SK-N-SH treated with all-trans-retinoic acid at 6 μM for 48 hours (cell line): ENCODE results near the gene COL1A2.

ENCODE experiments used
- ATAC-seq: fragments of 200-7000 bp; cut with Tn5 transposase; 3 replicates; pipeline ENCODE4 v1.9.1; 2020; ENCODE audit warnings: mild to moderate bottlenecking, moderate library complexity
- ARNTL ChIP-seq: fragments of 450-650 bp; formaldehyde crosslinking; IDR thresholded peaks from 2 replicates; pipeline ENCODE4 v1.5.0; 2020; ENCODE audit warnings: low read depth, mild to moderate bottlenecking, moderate library complexity, borderline replicate concordance
- BACH2 ChIP-seq: fragments of 250-450 bp; sonication (Bioruptor Pico); IDR thresholded peaks from 2 replicates; pipeline ENCODE4 v1.9.0; 2021; ENCODE audit warnings: mild to moderate bottlenecking, borderline replicate concordance
- CREB5 ChIP-seq: fragments of 250-450 bp; sonication (Bioruptor Pico); IDR thresholded peaks from 2 replicates; pipeline ENCODE4 v1.5.1; 2020; ENCODE audit warnings: low read depth, mild to moderate bottlenecking, moderate library complexity
- CSDC2 ChIP-seq: fragments of 250-450 bp; sonication (Bioruptor Pico); IDR thresholded peaks from 2 replicates; pipeline ENCODE4 v1.5.0; 2020; ENCODE audit warnings: mild to moderate bottlenecking, moderate library complexity
- CSRNP3 ChIP-seq: fragments of 250-450 bp; sonication (Bioruptor Pico); IDR thresholded peaks from 2 replicates; pipeline ENCODE4 v1.5.1; 2021; ENCODE audit warnings: mild to moderate bottlenecking, moderate library complexity
- ESRRG ChIP-seq: fragments of 250-450 bp; sonication (Bioruptor Pico); IDR thresholded peaks from 2 replicates; pipeline ENCODE4 v1.6.1; 2021; ENCODE audit warnings: mild to moderate bottlenecking
- GLIS3 ChIP-seq: fragments of 250-450 bp; sonication (Bioruptor Pico); IDR thresholded peaks from 2 replicates; pipeline ENCODE4 v1.5.0; 2020; ENCODE audit warnings: mild to moderate bottlenecking, moderate library complexity
- ISL1 ChIP-seq: fragments of 250-450 bp; sonication (Bioruptor Pico); IDR thresholded peaks from 2 replicates; pipeline ENCODE4 v2.1.2; 2022; ENCODE audit warnings: mild to moderate bottlenecking, moderate library complexity
- OSR1 ChIP-seq: fragments of 250-450 bp; sonication (Bioruptor Pico); IDR thresholded peaks from 2 replicates; pipeline ENCODE4 v1.8.0; 2022; ENCODE audit warnings: moderate library complexity, mild to moderate bottlenecking, inconsistent platforms
- PATZ1 ChIP-seq: fragments of 250-450 bp; sonication (Bioruptor Pico); IDR thresholded peaks from 2 replicates; pipeline ENCODE4 v1.8.0; 2020; ENCODE audit warnings: mild to moderate bottlenecking, moderate library complexity, borderline replicate concordance
- POU6F1 ChIP-seq: fragments of 250-450 bp; sonication (Bioruptor Pico); IDR thresholded peaks from 2 replicates; pipeline ENCODE4 v1.8.0; 2021; ENCODE audit warnings: low read depth, mild to moderate bottlenecking, moderate library complexity, borderline replicate concordance
- PPARA ChIP-seq: fragments of 250-450 bp; sonication (Bioruptor Pico); IDR thresholded peaks from 2 replicates; pipeline ENCODE4 v1.5.0; 2020; ENCODE audit warnings: mild to moderate bottlenecking, borderline replicate concordance
- RARB ChIP-seq: fragments of 250-450 bp; sonication (Bioruptor Pico); IDR thresholded peaks from 2 replicates; pipeline ENCODE4 v1.8.0; 2021; ENCODE audit warnings: mild to moderate bottlenecking, moderate library complexity
- SNAI2 ChIP-seq: fragments of 250-450 bp; sonication (Bioruptor Pico); IDR thresholded peaks from 2 replicates; pipeline ENCODE4 v1.5.0; 2020; ENCODE audit warnings: mild to moderate bottlenecking, moderate library complexity
- TCF4 ChIP-seq: fragments of 250-450 bp; sonication (Bioruptor Pico); IDR thresholded peaks from 2 replicates; pipeline ENCODE4 v1.8.0; 2021; ENCODE audit warnings: mild to moderate bottlenecking, moderate library complexity, borderline replicate concordance
- TOX ChIP-seq: fragments of 250-450 bp; sonication (Bioruptor Pico); IDR thresholded peaks from 2 replicates; pipeline ENCODE4 v1.8.0; 2021; ENCODE audit warnings: mild to moderate bottlenecking, moderate library complexity, borderline replicate concordance
- TSHZ2 ChIP-seq: fragments of 250-450 bp; sonication (Bioruptor Pico); IDR thresholded peaks from 2 replicates; pipeline ENCODE4 v1.5.0; 2020; ENCODE audit warnings: mild to moderate bottlenecking, moderate library complexity
- ZC3H10 ChIP-seq: fragments of 250-450 bp; sonication (Bioruptor Pico); IDR thresholded peaks from 2 replicates; pipeline ENCODE4 v1.5.1; 2021; ENCODE audit warnings: mild to moderate bottlenecking, moderate library complexity
- ZFP3 ChIP-seq: fragments of 250-450 bp; sonication (Bioruptor Pico); IDR thresholded peaks from 2 replicates; pipeline ENCODE4 v1.5.0; 2020; ENCODE audit warnings: mild to moderate bottlenecking, moderate library complexity
- ZFP30 ChIP-seq: fragments of 450-650 bp; formaldehyde crosslinking; IDR thresholded peaks from 2 replicates; pipeline ENCODE4 v1.5.0; 2022; ENCODE audit warnings: mild to moderate bottlenecking, moderate library complexity
- ZNF565 ChIP-seq: fragments of 450-650 bp; formaldehyde crosslinking; conservative IDR thresholded peaks from 2 replicates; pipeline ENCODE4 v1.5.0; 2020; ENCODE audit warnings: low read depth, mild to moderate bottlenecking, moderate library complexity
- ZNF70 ChIP-seq: fragments of 450-650 bp; formaldehyde crosslinking; IDR thresholded peaks from 2 replicates; pipeline ENCODE4 v1.5.0; 2020; ENCODE audit warnings: mild to moderate bottlenecking, moderate library complexity
- ZNF8 ChIP-seq: fragments of 450-650 bp; formaldehyde crosslinking; IDR thresholded peaks from 2 replicates; pipeline ENCODE4 v1.5.0; 2020; ENCODE audit warnings: mild to moderate bottlenecking, moderate library complexity

Gene COL1A2

GRCh38 chr7:94458041-94458440, 63.3 kb downstream of the COL1A2 start:
- ATAC-seq = no peak
- no peak for TF ChIP-seq ZFP30 (CRISPR knock-in tag)
- no peak for TF ChIP-seq BACH2
- no peak for TF ChIP-seq OSR1 (CRISPR knock-in tag)
- TF ChIP-seq TSHZ2 (CRISPR knock-in tag) = no peak
- no peak for TF ChIP-seq PPARA (CRISPR knock-in tag)
- no peak for TF ChIP-seq TOX
- TF ChIP-seq TCF4 = no peak
- no peak for TF ChIP-seq SNAI2 (CRISPR knock-in tag)
- no peak for TF ChIP-seq ZFP3 (CRISPR knock-in tag)
- no peak for TF ChIP-seq RARB (CRISPR knock-in tag)
- no peak for TF ChIP-seq ESRRG (CRISPR knock-in tag)
- no peak for TF ChIP-seq POU6F1 (CRISPR knock-in tag)
- TF ChIP-seq GLIS3 (CRISPR knock-in tag) = no peak

GRCh38 chr7:94466516-94466915, 71.8 kb downstream of the COL1A2 start:
- TF ChIP-seq ZNF8 (CRISPR knock-in tag) (no peak), ZNF565 (CRISPR knock-in tag) (no peak), CSRNP3 (CRISPR knock-in tag) (no peak), ARNTL (CRISPR knock-in tag) (no peak), RARB (CRISPR knock-in tag) (no peak), ZFP30 (CRISPR knock-in tag) (no peak)
- no peak for ATAC-seq

GRCh38 chr7:94471604-94472003, 76.9 kb downstream of the COL1A2 start:
- ATAC-seq = no peak
- TF ChIP-seq ZNF70 (CRISPR knock-in tag) = no peak
- TF ChIP-seq PPARA (CRISPR knock-in tag) = no peak
- TF ChIP-seq CSDC2 (CRISPR knock-in tag) = no peak
- TF ChIP-seq GLIS3 (CRISPR knock-in tag) = no peak
- no peak for TF ChIP-seq TSHZ2 (CRISPR knock-in tag)
- no peak for TF ChIP-seq ARNTL (CRISPR knock-in tag)

- ATAC-seq = no peak
- no peak for TF ChIP-seq CREB5 (CRISPR knock-in tag)
- no peak for TF ChIP-seq GLIS3 (CRISPR knock-in tag)
- TF ChIP-seq PPARA (CRISPR knock-in tag) = no peak
- no peak for TF ChIP-seq TOX
- no peak for TF ChIP-seq PATZ1 (CRISPR knock-in tag)
- TF ChIP-seq CSDC2 (CRISPR knock-in tag) = no peak
- TF ChIP-seq POU6F1 (CRISPR knock-in tag) = no peak
- no peak for TF ChIP-seq ISL1 (CRISPR knock-in tag)
- TF ChIP-seq ZFP3 (CRISPR knock-in tag) = no peak
- no peak for TF ChIP-seq ZC3H10 (CRISPR knock-in tag)
- TF ChIP-seq OSR1 (CRISPR knock-in tag) = no peak
These were observed 77.9 kb downstream of the COL1A2 start for GRCh38 chr7:94472608-94473007.
